Keratinocyte (primary cell): ENCODE results near the gene PAPPA2. TPM values are rescaled to one million over a fixed set of nuclear protein-coding genes. Genes with fewer than 3 reads are reported as not detected.

Experiments
- DNase-seq: peaks from one replicate; pipeline ENCODE4 v3.0.0-alpha.2; 2011; ENCODE audit warnings: low read depth, missing footprints, low spot score
- FAIRE-seq: peaks from 2 replicates; lab custom pipeline; 2011; peaks lifted over from hg19 to GRCh38; lab: Jason Lieb, UNC
- H2AFZ ChIP-seq: 2 replicates; pipeline ENCODE4 v1.6.0; 2012; ENCODE audit warnings: low read length, control low read depth, inconsistent platforms; ENCODE audit not compliant: control insufficient read depth
- H3K27ac ChIP-seq: 2 replicates; pipeline ENCODE4 v1.5.1; 2011; ENCODE audit warnings: low read length; ENCODE audit not compliant: control insufficient read depth, insufficient read depth
- H3K27me3 ChIP-seq: 3 replicates; pipeline ENCODE4 v1.6.0; 2011; ENCODE audit warnings: low read length; ENCODE audit not compliant: control insufficient read depth, insufficient read depth; ENCODE audit errors: extremely low read depth
- H3K36me3 ChIP-seq, 2 experiments: 2 replicates in 1 of 2; 3 replicates in 1 of 2; pipeline ENCODE4 v1.5.1; 2011; ENCODE audit warnings: low read length in 2 of 2, mild to moderate bottlenecking in 1 of 2; ENCODE audit not compliant: control insufficient read depth in 2 of 2, insufficient read depth in 2 of 2; ENCODE audit errors: extremely low read depth in 1 of 2
- H3K4me1 ChIP-seq: 3 replicates; pipeline ENCODE4 v1.5.1; 2011; ENCODE audit warnings: low read length; ENCODE audit not compliant: control insufficient read depth, insufficient read depth; ENCODE audit errors: extremely low read depth
- H3K4me2 ChIP-seq: 3 replicates; pipeline ENCODE4 v1.6.0; 2011; ENCODE audit warnings: low read depth, low read length; ENCODE audit not compliant: control insufficient read depth, insufficient read depth; ENCODE audit errors: extremely low read depth
- H3K4me3 ChIP-seq, 3 experiments: fragments of 200-600 bp in 1 of 3; sonication (generic) in 1 of 3; 2 replicates in 2 of 3; 3 replicates in 1 of 3; pipeline ENCODE4 v1.5.1; 2011 to 2016; ENCODE audit warnings: low read length in 3 of 3, mild to moderate bottlenecking in 3 of 3, control low read depth in 2 of 3, inconsistent platforms in 1 of 3, low read depth in 1 of 3, mixed read lengths in 1 of 3, mixed run types in 1 of 3, moderate library complexity in 1 of 3; ENCODE audit not compliant: control insufficient read depth in 2 of 3, insufficient read depth in 2 of 3; ENCODE audit errors: extremely low read depth in 1 of 3
- H3K79me2 ChIP-seq: 2 replicates; pipeline ENCODE4 v1.6.0; 2012; ENCODE audit warnings: low read length; ENCODE audit not compliant: control insufficient read depth, insufficient read depth
- H3K9ac ChIP-seq: 3 replicates; pipeline ENCODE4 v1.6.0; 2011; ENCODE audit warnings: low read length; ENCODE audit not compliant: control insufficient read depth, insufficient read depth; ENCODE audit errors: extremely low read depth
- H3K9me1 ChIP-seq: 3 replicates; pipeline ENCODE4 v1.6.0; 2011; ENCODE audit warnings: low read length; ENCODE audit not compliant: control insufficient read depth, insufficient read depth; ENCODE audit errors: extremely low read depth
- H3K9me3 ChIP-seq: 2 replicates; pipeline ENCODE4 v1.5.1; 2012; ENCODE audit warnings: low read depth, low read length; ENCODE audit not compliant: control insufficient read depth
- H4K20me1 ChIP-seq: 3 replicates; pipeline ENCODE4 v1.6.0; 2011; ENCODE audit warnings: low read length; ENCODE audit not compliant: control insufficient read depth, insufficient read depth; ENCODE audit errors: extremely low read depth
- EZH2 ChIP-seq: IDR thresholded peaks from one replicate; pipeline ENCODE4 v1.6.1; 2012; ENCODE audit warnings: inconsistent platforms, mild to moderate bottlenecking, low read length, moderate library complexity
- dilution Hi-C: fragments of 300-500 bp; cut with MboI; formaldehyde crosslinking; loops from one replicate; pipeline ENCODE4 v1.7.0; 2020; ENCODE audit warnings: low sequenced_read_pairs; ENCODE audit not compliant: extremely low pct_ligation_motif_present
- polyA plus RNA-seq, 5 experiments: library from polyadenylated mRNA; depleted of rRNA in 3 of 5; stranded (reverse) in 3 of 5; stranded (forward) in 1 of 5; unstranded in 1 of 5; fragments of >200 nt; gene quantifications; 1 replicate in 1 of 5; 2 replicates in 3 of 5; 3 replicates in 1 of 5; pipeline versions ENCODE4 v1.2.1 to v1.2.3, GENCODE V29; 2011 to 2012; ENCODE audit warnings: missing spikeins in 2 of 5, low read depth in 1 of 5, low replicate concordance in 1 of 5
- TF ChIP-seq, protein P1 (sequence below), 3 experiments: IDR thresholded peaks in 1 of 3; conservative IDR thresholded peaks in 1 of 3; optimal IDR thresholded peaks in 1 of 3; 2 replicates in 2 of 3; 3 replicates in 1 of 3; pipeline versions ENCODE3 to v1.5.1; 2011; ENCODE audit warnings: low read length in 3 of 3, mild to moderate bottlenecking in 3 of 3, moderate library complexity in 2 of 3, control low read depth in 1 of 3, inconsistent platforms in 1 of 3; ENCODE audit not compliant: insufficient read depth in 2 of 3; ENCODE audit errors: extremely low read depth in 1 of 3

Gene PAPPA2
- polyA plus RNA-seq, 1 donor (not counting 4 experiments of a cell fraction or from before 2014, with no cell fraction given) = 0.07 TPM

- Histone ChIP-seq H3K27me3 (no peaks in the 10 kb centered on the region), H3K9ac (no peak overlapping the region), H3K9me1 (no peaks in the 10 kb centered on the region), H3K4me1 (peaks cover 13% of the 10 kb centered on the region), H3K36me3 (no peaks in the 10 kb centered on the region), H3K4me2 (no peak overlapping the region), H3K4me3 (no peak overlapping the region), H3K79me2 (no peaks in the 10 kb centered on the region), H3K27ac (no peak overlapping the region), H2AFZ (no peak overlapping the region), H3K9me3 (no peaks in the 10 kb centered on the region), H4K20me1 (no peaks in the 10 kb centered on the region)
- FAIRE-seq (no peak), DNase-seq (no peak)
- dilution Hi-C loops = no loop called here
- TF ChIP-seq, protein P1, sequence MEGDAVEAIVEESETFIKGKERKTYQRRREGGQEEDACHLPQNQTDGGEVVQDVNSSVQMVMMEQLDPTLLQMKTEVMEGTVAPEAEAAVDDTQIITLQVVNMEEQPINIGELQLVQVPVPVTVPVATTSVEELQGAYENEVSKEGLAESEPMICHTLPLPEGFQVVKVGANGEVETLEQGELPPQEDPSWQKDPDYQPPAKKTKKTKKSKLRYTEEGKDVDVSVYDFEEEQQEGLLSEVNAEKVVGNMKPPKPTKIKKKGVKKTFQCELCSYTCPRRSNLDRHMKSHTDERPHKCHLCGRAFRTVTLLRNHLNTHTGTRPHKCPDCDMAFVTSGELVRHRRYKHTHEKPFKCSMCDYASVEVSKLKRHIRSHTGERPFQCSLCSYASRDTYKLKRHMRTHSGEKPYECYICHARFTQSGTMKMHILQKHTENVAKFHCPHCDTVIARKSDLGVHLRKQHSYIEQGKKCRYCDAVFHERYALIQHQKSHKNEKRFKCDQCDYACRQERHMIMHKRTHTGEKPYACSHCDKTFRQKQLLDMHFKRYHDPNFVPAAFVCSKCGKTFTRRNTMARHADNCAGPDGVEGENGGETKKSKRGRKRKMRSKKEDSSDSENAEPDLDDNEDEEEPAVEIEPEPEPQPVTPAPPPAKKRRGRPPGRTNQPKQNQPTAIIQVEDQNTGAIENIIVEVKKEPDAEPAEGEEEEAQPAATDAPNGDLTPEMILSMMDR (optimal IDR thresholded peaks at IDR 0.05 in 1 of 3, IDR thresholded peaks at IDR 0.05 in 1 of 3, conservative IDR thresholded peaks at IDR 0.05 in 1 of 3; ENCODE audit: extremely low read depth in 1 of 3, insufficient read depth in 2 of 3, low read length in 3 of 3) = no peak
- no peak for TF ChIP-seq EZH2
Observed at GRCh38 chr1:176854758-176855745, 392.1 kb downstream of the PAPPA2 start.

DNA sequence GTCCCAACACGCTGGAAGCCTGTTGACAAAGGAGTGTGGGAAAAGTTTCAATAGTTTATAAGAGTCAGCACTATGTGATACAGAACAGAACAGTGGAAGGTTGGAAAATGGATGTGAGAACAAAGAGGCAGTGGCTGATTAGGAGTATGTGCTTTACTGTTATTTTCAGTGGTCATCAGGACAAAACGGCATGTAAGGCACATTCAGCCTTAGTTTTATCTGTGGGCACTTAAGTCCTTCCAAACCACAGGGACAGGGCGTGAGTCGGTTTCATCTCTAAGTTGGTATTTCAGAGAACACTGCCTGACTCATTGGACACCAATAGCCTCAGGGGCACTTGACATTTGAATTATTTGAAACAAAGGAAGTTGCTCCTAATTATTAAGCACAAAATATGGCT, 394.7 kb downstream of the PAPPA2 start:
- DNase-seq = peak; percentile 21
- Histone ChIP-seq H2AFZ (no peak overlapping the region), H3K27me3 (no peaks in the 10 kb centered on the region), H3K4me3 (no peak overlapping the region), H3K27ac (no peak overlapping the region), H4K20me1 (no peaks in the 10 kb centered on the region), H3K79me2 (no peaks in the 10 kb centered on the region), H3K9me1 (no peaks in the 10 kb centered on the region), H3K36me3 (no peaks in the 10 kb centered on the region), H3K9ac (no peak overlapping the region), H3K9me3 (no peaks in the 10 kb centered on the region), H3K4me1 (peaks cover 13% of the 10 kb centered on the region), H3K4me2 (peak overlapping the region; percentile 52)
- FAIRE-seq = peak; percentile 94
- dilution Hi-C loops = no loop called here
- TF ChIP-seq, protein P1 (optimal IDR thresholded peaks at IDR 0.05 in 1 of 3, IDR thresholded peaks at IDR 0.05 in 1 of 3, conservative IDR thresholded peaks at IDR 0.05 in 1 of 3; ENCODE audit: extremely low read depth in 1 of 3, insufficient read depth in 2 of 3, low read length in 3 of 3) = no peak
- TF ChIP-seq EZH2 = no peak
